Activated CD4-positive, alpha-beta T cell treated with anti-CD3 and anti-CD28 coated beads for 4 hours (primary cell): ENCODE measurements around the gene CNKSR3.

Experiments
- DNase-seq, 2 donors: peaks; one replicate each; pipeline ENCODE4 v3.0.0-alpha.2; 2020

Gene CNKSR3

DNA sequence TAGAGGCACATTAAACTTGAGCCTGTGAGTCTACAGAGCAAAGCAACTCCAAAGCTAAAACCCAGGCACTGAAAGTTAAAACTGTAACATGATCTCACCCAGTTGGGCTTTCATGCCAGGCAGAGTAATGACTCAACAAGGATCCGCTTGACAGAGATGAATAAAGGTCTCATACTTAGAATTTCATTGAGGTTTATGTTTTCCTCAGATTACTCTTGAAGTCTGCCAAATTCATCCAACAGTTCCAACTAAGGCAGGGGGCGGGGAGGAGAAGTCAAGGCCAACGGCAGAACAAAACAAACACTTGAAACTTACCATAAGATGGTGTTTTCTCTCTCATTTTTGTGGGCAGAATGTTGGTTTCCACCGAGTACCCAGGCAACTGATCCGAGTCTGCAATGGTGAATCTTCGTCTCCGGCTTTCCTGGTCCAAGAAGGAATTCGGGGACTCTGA lies 99.8 kb downstream of the CNKSR3 start:
- no peak for DNase-seq

DNA sequence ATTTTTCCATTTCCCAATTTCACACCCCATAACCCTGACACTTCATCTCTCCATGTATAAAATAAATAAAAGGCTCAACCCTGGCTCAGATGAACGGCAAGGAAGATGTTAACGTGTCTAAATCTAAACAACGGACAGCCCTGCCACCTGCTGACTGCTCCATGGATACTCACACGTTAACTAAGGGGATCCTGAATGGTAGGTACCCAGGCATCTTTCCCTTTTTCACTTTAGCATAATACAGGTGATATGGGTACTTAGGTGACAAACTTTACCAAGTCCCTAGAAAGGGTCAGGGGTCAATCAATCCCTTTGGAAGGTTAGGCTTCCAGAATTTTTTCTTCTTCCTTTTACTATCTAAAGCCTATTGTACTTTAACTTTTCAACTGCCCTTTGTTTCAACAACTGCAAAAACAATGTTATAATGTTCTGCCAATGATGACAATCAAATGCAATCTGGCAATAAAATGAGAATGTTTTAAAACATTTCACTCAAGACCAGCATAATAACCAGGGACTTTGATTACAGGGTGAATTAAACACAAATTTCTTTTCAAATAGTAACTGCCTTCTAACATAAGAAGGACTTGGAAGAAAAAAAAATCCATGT lies 101.5 kb downstream of the CNKSR3 start:
- DNase-seq: no peak

DNA sequence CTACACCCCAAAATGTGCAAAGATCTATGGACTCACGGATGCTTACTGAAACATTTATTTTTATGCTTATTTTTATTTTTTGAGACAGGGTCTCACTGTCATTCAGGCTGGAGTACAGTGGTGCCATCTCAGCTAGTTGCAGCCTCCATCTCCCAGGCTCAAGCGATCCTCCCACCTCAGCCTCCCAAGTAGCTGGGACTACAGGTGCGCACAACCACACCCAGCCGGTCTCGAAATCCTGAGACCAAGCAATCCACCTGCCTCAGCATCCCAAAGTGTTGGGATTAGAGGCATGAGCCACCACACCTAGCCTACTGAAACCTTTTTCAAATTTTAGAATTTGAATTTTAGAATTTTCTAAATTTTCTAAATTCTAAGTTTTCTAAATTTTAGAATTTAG lies 103.0 kb downstream of the CNKSR3 start:
- no peak for DNase-seq

DNA sequence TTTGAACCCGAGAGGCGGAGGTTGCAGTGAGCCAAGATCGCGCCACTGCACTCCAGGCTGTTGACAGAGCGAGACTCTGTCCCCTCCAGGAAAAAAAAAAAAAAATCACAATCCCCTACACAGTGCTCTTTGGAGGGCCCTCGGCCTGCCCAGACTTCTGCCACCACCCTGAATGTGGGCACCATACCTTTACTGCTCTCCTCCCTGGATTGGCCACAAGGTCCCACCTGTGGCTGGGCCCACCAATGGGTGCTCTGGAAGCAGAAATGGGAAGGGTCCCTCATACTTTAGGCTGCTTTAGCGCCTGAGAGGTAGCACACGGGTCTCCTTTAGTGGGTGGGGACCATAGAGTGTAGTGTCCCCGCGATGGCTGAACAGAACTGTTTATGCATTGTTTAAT lies 103.6 kb downstream of the CNKSR3 start:
- no peak for DNase-seq

DNA sequence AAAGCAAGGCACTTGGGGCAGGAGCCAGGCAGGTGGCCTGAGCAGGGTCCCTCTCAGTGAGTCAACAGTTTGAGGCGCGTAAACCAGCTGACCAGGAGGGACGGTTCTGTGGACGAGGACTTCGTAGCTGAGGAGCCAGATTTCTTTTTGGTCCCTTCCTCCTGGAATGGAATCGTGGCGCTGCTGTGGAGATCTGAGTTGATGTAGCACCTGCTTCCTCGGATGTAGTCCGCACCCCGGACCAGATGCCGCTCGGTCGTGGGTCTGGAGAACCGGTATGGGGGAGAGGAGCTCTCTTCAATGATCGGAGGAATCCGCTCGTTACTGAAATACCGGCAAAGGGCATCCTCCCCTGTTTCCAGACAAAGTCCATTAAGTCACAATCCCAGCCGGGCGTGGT lies 104.2 kb downstream of the CNKSR3 start:
- no peak for DNase-seq

DNA sequence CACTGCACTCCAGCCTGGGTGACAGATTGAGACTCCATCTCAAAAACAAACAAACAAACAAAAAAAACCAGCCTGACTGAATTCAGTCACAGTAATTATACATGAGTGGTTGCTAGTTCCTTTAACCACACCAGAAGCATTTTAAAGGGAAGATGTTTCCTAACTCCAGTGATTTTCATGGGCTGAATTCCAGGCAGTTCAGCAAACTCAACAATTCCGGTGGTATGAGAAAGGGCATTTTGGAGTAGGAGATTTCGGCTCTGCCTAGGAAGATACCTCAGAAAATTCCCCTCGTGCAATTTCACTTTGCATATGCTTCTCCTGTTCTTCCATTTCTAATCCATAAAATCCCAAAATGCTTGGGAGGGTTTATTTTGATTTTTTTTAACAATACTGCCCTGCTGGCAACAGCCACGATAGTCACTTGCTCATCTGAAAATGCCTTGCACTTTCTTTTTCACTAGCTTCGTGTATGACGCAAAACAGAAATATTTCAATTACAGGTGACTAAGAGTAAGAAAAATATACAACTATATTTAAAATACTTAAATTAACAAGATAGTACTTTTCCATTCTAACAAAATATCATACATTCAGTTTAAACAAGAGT lies 105.6 kb downstream of the CNKSR3 start:
- no peak for DNase-seq

DNA sequence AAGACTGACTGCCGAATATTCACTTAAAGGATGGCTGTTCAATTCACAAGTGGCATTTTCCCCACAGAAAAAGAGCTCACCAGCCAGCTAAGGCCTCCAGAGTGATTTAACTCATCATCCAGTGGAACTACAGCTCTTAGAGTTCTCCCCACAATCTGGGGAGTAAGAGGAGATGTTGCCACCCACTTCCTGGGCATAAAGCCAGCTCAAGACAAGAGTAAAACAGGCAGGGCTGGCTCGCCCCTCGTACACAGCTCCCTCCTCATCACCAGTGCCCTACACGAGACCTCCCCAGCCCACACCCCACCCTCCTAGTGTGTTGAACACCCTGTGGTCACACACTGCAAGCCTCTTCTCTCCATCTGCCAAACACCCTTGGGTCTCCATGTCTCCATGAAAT lies 106.7 kb downstream of the CNKSR3 start:
- DNase-seq: no peak

DNA sequence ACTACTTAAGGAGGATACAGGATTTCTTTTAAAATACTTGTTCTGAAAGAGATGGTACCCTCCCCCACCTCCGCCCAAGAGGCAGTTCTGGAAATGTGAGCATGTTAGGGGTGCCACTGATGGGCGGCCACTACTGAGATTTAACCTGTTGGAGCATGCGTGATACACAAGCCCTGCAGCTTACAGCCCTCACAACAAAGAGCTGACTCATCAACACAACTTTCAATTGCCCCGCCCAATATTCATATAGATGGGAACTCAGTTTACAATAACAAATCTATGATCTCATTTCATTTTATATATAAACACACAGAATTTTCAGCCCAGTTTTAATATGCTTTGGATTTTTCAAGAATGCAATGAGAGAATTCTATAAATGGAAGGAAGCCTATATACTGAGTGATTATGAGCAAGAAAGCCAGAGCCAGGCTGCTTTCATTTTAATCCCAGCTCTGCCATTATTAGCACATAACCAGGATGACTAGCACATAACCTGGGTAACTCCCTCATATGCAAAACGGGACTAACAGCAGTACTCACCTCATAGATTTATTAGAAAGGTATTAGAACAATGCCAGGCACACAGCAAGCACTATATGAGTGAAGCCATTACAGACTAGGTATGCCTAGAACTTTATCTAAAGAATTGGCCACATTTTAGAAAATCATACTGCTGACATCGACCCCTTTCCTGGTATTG lies 108.3 kb downstream of the CNKSR3 start:
- no peak for DNase-seq

DNA sequence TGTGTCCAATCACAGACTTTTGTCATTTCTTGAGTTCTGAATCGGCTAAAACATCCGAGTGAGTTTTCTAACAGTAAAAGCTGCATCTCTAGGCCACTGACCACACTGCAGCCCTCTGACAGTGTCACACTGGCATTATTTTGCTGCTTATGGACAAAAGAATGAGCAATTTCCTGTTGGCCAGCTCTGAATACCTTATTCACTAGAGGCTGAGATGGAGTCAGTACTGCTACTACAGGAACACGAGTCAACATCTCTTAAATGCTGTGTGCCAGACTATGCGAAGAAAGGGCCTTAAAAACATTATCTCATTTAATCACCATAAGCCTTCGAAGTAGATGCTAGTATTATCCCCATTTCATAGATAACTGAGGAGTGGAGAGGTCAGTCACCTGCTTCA lies 111.4 kb downstream of the CNKSR3 start:
- DNase-seq: no peak

DNA sequence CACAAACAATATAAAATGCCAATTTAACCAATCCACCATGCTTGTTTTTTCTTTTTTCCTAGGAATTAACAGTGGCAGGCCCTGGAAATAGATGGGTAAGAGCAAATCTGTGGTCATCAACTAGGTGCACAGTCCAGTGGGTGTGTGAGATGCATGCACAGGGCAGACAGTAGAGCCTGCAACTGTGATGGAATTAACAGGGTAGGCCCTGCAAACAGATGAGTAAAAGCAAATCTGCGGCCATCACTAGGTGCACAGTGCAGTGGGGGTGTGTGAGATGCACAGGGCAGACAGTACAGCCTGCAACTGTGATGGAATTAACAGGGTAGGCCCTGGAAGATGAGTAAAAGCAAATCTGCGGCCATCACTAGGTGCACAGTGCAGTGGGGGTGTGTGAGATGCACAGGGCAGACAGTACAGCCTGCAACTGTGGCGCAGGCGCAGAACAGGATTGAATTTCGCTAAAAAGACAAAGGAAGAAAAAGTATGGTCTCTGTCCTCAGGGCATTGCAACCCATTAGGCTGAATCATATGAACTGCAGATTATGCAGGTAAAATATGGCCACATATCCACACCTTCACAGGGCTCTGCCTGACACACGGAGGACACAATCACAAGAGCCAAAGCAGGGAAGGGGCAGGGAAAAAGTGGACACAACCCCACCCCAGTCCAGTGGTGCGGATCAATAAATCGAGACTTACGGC lies 112.8 kb downstream of the CNKSR3 start:
- no peak for DNase-seq

DNA sequence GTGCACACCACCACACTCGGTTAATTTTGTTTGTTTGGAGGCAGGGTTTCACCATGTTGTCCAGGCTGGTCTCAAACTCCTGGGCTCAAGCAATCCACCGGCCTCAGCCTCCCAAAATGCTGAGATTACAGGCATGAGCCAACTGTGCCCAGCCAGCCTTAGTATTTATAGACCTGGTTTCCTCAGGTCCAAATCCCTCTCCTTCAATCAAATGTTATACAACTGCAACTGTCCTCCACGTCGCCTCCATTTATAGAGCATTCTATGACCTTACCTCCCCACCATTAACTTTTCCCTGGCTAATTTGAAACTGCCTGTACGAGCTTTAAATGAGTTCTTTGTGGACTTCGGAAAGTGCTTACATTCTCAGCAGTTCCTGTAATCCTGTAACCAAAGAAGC lies 114.6 kb downstream of the CNKSR3 start:
- DNase-seq: no peak

DNA sequence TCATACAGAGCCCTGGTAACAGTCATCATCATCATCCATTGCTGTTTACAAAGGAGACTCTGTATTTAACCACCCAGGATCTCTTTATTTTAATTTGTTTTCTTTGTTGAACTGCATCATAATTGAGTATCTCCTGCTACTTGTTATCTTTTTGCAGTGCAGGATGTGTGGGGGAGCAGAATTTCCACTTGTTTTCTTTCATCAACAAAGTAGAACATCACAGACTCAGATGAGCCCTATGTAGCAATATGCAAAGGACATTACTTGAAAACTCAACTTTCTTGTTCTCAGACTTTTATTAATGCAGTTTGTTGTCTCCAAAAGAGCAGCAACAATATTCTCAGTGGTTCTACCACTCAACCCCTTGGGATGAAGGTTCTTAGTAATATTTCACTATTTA lies 115.2 kb downstream of the CNKSR3 start:
- no peak for DNase-seq

DNA sequence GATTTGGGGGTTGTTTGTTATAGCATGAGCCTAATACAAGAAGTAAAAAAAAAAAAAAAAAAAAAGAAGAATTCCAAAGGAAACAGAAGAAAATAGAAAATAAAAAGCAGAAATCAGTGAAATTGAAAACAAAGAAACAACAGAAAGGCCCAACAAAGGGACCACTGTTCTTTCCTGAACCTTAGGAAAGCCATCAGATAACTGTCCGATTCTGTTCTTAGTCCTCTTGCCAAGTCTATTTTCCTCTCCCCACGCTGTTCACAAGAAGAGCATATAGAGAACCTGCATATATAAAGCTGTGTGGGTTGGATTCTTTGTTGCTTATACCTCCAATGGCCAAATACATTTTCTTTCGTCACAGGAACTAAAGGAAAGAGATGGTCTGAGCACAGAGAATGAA lies 115.9 kb downstream of the CNKSR3 start:
- no peak for DNase-seq

DNA sequence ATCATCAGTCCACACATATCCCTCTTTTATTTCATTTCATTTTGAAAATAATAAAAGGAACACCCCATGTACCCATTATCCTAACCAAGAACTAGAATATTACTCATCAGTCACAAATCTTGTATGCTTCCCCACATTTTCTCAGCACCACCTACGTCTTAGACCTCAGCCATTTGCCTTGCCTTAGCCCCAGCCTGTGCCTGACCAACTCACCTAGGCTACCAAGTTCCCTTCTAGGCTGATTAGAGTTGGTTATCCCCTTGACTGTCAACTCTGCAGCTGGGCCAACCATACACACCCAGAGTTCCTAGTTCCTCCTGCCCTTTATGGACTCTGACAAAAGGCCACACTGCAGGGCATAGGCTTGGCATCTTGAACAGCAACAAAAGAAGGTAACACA lies 120.5 kb downstream of the CNKSR3 start:
- no peak for DNase-seq

DNA sequence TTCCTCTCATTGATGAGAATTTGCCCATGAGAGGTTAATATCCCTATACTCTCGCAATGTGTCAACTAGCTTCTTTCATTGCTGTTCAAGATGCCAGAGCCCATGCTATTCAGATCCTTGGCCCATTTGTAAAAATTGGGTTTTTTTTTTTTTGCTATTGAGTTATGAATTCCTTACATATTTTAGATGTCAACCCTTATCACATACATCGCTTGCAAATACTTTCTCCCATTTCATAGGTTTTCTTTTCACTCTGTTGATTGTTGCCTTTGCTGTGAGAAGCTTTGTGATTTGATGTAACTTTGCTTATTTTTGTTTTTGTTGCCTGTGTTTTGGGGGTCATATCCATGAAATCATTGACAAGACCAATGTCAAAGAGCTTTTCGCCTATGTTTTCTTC lies 121.7 kb downstream of the CNKSR3 start:
- no peak for DNase-seq

DNA sequence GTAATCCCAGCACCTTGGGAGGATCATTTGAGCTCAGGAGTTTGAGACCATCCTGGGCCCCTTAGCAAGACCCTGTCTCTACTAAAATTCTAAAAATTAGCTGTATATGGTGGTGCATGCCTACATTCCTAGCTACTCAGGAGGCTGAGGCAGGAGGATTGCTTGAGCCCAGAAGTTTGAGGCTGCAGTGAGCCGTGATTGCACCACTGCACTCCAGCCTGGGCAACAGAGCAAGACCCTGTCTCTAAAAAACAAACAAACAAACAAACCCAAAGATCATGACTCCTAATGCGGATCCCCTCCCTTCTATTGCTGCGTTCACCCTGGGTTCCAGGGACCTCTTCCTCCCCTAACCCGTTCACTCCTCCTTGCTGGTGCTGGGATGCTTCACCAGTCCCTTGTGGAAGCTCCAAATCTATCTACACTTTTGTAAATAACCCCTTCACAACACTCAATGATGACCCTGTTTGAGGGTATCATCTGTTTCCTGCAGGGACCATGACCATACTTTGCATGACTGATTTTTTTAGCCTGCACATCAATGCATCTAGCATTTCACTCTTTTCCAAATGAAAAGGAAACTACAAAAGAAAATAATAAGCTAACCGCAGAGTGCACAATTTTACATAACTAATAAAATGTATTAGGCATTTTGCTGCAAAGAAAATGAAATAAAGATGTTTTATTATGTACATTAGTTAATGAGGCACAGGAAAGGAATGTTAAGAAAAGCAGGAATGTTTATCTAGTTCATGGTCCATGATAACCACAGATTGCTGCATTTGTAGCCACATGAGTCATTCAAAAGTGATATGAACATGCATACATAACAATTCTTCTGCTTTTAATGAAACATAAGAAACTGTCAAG lies 123.4 kb downstream of the CNKSR3 start:
- DNase-seq: no peak

DNA sequence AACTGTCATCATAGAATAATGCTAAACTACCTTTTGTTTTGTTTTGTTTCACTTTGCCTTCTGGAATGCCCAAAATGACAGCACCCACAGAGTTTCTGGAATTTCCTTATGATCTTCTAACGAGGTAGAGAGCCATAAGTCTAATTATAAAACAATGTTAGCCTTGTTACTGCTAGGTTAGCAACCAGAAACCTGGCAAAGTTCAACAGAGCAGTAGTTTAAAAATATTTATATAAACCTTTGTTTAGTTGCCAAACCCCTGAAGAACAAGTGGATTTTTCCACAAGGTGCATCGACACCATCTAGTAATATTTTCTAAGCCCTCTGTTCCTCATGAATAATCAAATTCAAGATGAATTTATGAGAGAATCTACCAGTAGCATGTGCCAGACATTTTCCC lies 126.3 kb downstream of the CNKSR3 start:
- DNase-seq: no peak

DNA sequence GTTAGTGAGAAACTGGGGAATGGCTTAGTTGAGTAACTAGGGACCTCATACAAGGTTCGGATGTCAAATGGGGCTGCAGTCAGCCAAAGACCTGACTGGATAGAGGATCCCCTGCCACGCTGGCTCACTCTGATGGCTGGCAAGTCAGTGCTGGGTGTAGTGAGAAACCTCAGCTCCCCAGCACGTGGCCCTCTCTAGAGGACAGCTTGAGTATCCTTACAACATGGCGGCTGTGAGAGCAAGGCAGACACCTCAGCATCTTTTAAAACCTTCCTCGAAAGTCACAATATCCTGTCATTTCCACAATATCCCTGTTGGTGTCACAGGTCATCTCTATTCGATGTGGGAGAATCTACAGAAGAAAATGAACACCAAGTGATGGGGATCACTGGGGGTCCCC lies 127.2 kb downstream of the CNKSR3 start:
- DNase-seq: no peak

DNA sequence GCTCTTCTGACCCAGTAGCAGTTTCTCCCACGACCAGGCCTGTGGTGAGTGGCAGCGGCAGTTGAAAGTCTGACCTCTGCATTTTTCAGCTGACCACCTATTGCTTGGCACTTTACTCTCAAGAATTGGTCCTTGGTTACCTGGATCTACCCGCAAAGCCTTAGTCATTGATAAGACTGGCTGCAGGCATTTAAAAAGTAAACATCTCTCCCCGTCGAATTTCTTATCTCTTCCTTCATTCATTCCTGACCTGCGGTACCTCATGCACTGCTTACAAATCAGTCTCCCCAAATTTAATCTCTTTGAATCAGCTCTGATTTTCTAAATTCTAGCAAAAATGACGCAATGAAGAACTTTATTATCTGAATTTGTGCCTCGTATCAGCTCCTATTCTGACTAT lies 127.7 kb downstream of the CNKSR3 start:
- no peak for DNase-seq

DNA sequence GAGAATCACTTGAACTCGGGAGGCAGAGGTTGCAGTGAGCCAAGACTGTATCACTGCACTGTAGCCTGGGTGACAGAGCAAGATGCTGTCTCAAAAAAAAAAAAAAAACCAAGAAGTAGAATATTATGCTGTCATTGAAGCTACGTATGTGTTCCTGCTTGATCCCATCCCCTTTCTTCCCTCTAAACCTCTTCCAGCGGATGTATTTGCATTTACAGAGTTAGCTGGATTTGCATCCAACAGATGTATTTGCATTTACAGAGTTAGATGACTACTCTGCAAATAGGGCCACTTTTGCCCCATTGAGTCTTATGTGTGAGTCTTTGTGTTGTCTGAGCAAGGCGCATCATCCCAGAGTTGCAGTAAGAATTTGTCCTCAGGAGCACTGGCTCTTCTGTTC lies 128.9 kb downstream of the CNKSR3 start:
- DNase-seq: no peak

DNA sequence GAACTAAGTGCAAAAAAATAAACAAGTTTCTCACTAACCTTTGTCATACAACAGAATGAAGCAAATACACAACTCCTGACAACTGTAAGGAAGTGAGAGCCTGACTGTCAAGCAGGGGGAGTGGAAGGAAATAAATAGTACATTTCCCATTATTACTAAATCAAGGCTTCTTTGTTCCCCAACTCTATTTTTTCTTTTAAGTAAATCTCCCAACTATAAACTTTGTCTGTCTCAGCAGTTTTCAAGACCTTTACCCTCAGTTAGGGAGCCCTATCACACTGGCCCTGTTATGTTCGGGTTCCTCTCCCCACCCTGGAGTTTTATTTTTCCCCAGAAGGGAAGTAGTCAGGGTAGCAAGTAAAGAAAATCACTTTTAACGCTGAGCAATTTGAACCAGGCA lies 129.7 kb downstream of the CNKSR3 start:
- DNase-seq: no peak

DNA sequence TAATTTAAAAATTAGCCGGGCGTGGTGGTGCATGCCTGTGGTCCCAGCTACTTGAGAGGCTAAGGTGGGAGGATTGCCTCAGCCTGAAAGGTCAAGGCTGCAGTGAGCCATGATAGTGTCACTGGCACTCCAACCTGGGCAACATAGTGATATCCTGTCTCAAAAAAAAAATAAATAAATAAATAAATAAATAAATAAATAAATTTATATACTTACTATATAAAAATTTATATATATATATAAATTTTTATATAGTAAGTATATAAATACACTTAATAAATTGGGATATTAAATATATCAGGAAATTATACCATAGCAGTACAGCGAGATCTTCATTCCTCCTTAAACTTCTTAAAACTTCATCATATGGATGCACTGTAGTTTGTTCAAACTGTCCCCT lies 130.9 kb downstream of the CNKSR3 start:
- DNase-seq: no peak

DNA sequence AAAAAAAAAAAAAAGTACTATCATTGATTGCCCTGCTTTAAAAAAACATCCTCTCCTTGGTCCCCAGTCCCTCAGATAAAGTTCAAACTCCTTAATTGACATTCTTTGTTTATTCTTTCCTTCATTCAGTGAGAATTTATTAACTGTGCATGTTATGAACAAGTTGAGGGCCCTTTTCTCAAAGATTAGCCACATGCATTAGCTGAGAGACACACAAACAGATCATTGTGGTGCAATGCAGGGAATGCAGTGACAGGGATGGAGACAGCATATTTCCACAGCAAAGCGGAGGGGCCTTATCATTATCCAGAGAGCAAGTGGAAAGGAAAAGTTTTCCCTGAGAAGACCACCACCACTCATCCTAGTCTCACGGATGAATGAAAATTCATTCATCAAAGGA lies 132.0 kb downstream of the CNKSR3 start:
- no peak for DNase-seq
